HEK293T (cell line): Measurements from ENCODE around the gene CPA2.

Source experiments
- CTCF ChIA-PET: fragments of 350-600 bp; formaldehyde crosslinking; extraction: SDS; loops from one replicate; lab custom pipeline; 2021; ENCODE audit warnings: antibody characterized with exemption, inconsistent platforms; lab: Yijun Ruan, JAX
- POLR2A ChIA-PET: fragments of 350-600 bp; formaldehyde crosslinking; extraction: SDS; loops from one replicate; lab custom pipeline; 2020; ENCODE audit warnings: antibody characterized with exemption, inconsistent platforms; lab: Yijun Ruan, JAX
- DNase-seq: peaks from one replicate; pipeline ENCODE4 v3.0.0; 2012; ENCODE audit warnings: mixed read lengths; ENCODE audit errors: extremely low spot score
- ARNT ChIP-seq: fragments of 450-650 bp; IDR thresholded peaks from 2 replicates; pipeline ENCODE4 v1.6.1; 2017; ENCODE audit warnings: mild to moderate bottlenecking
- BHLHE40 ChIP-seq: fragments of 450-650 bp; IDR thresholded peaks from 2 replicates; pipeline ENCODE4 v1.6.1; 2016; ENCODE audit warnings: mild to moderate bottlenecking, moderate library complexity, borderline replicate concordance
- CTBP1 ChIP-seq: fragments of 450-650 bp; IDR thresholded peaks from 2 replicates; pipeline ENCODE4 v1.6.1; 2016; ENCODE audit warnings: borderline replicate concordance
- ELF4 ChIP-seq: fragments of 450-650 bp; IDR thresholded peaks from 2 replicates; pipeline ENCODE4 v1.6.1; 2017; ENCODE audit warnings: antibody characterized with exemption
- FOXA1 ChIP-seq: fragments of 450-650 bp; IDR thresholded peaks from 2 replicates; pipeline ENCODE4 v1.6.1; 2016; ENCODE audit warnings: mild to moderate bottlenecking
- FOXK2 ChIP-seq: fragments of 450-650 bp; IDR thresholded peaks from 2 replicates; pipeline ENCODE4 v1.6.1; 2016; ENCODE audit warnings: mild to moderate bottlenecking
- FOXM1 ChIP-seq: fragments of 450-650 bp; IDR thresholded peaks from 2 replicates; pipeline ENCODE4 v1.6.1; 2017; ENCODE audit warnings: mild to moderate bottlenecking, borderline replicate concordance
- HDGF ChIP-seq: fragments of 450-650 bp; IDR thresholded peaks from 2 replicates; pipeline ENCODE4 v1.6.1; 2017; ENCODE audit warnings: antibody characterized with exemption, borderline replicate concordance
- L3MBTL2 ChIP-seq: fragments of 450-650 bp; conservative IDR thresholded peaks from 2 replicates; pipeline ENCODE4 v1.6.1; 2016; ENCODE audit warnings: mild to moderate bottlenecking
- LEF1 ChIP-seq: fragments of 450-650 bp; IDR thresholded peaks from 2 replicates; pipeline ENCODE4 v1.6.1; 2017; ENCODE audit warnings: mild to moderate bottlenecking, borderline replicate concordance
- NFRKB ChIP-seq: fragments of 450-650 bp; IDR thresholded peaks from 2 replicates; pipeline ENCODE4 v1.6.1; 2016; ENCODE audit warnings: mild to moderate bottlenecking, moderate library complexity
- SP1 ChIP-seq: fragments of 450-650 bp; IDR thresholded peaks from 2 replicates; pipeline ENCODE4 v1.6.1; 2017
- SUZ12 ChIP-seq: fragments of 450-650 bp; IDR thresholded peaks from 2 replicates; pipeline ENCODE4 v1.6.1; 2016; ENCODE audit warnings: mild to moderate bottlenecking
- TARDBP ChIP-seq: fragments of 450-650 bp; IDR thresholded peaks from 2 replicates; pipeline ENCODE4 v1.6.1; 2016
- ZNF384 ChIP-seq: fragments of 450-650 bp; IDR thresholded peaks from 2 replicates; pipeline ENCODE4 v1.6.1; 2016
- TF ChIP-seq, protein P1 (sequence below): fragments of 450-650 bp; IDR thresholded peaks from 2 replicates; pipeline ENCODE4 v1.6.1; 2016

CPA2 gene

DNA sequence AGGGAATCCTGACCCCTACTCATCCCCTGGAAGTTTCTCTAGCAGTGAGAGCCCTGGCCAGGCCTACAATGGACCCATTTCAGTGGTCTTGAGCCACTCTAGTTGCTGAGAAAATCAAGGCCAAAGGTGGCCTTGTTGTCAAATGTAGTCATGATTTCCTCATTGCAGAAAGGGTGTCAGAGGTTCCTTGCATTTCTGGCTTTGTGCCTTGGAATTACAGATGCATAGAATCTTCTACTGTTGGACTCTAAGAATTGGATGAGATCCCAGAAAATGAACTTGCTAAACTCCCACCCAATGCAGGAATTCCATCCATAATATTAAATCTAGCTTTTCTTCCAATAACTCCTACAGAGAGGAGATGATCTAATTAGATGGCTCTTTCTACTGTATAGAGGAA is 12.2 kb downstream of the CPA2 start:
- CTCF ChIA-PET = interaction anchor here (0.9 kb wide), 1 partner anchor 13 kb away, joined by 3 read pairs; no protein-coding TSS in a partner anchor
- DNase-seq = no peak
- TF ChIP-seq NFRKB (no peak), LEF1 (no peak), FOXK2 (no peak), ZNF384 (no peak), ARNT (no peak), FOXA1 (no peak), HDGF (no peak), FOXM1 (no peak), CTBP1 (no peak)
- TF ChIP-seq, protein P1, sequence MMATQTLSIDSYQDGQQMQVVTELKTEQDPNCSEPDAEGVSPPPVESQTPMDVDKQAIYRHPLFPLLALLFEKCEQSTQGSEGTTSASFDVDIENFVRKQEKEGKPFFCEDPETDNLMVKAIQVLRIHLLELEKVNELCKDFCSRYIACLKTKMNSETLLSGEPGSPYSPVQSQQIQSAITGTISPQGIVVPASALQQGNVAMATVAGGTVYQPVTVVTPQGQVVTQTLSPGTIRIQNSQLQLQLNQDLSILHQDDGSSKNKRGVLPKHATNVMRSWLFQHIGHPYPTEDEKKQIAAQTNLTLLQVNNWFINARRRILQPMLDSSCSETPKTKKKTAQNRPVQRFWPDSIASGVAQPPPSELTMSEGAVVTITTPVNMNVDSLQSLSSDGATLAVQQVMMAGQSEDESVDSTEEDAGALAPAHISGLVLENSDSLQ = no peak
- POLR2A ChIA-PET = no interaction called here

DNA sequence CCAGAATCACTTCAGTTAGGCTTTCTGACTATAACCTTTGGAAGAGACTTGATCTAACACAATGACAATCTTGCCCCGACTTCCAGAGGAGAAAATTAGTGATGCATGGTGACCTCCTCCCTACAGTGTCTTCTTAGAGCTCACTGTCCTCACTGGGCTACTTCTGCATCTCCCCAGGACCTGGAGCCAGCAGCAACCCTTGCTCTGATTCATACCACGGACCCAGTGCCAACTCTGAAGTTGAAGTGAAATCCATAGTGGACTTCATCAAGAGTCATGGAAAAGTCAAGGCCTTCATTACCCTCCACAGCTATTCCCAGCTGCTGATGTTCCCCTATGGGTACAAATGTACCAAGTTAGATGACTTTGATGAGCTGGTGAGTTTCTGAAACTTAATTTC is 12.6 kb downstream of the CPA2 start:
- TF ChIP-seq, protein P1 = no peak
- TF ChIP-seq ELF4 = no peak
- TF ChIP-seq SUZ12 = no peak
- DNase-seq = no peak
- CTCF ChIA-PET = no interaction called here
- POLR2A ChIA-PET = no interaction called here

DNA sequence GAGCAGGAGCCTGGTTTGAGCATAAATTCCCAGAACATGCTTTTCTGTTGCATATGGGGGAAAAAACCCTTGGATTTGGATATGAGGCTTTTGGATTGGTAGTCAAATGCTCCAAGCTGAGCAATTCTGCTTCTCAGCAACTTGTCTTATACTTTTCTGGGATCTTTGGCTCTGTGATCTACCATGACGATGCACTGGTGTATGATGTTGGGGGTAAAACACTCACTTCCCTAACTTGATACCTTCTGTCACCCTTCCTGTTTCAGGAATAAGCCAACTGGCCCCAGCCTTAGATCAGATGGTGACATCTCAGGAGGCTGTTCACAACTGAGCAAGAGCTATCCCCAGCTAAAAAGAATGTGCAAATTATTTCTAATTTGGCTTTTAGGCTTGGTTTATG is 13.2 kb downstream of the CPA2 start:
- TF ChIP-seq FOXM1 (no peak), BHLHE40 (no peak), HDGF (no peak), SUZ12 (no peak), ZNF384 (no peak), NFRKB (no peak), FOXA1 (no peak), L3MBTL2 (no peak)
- no peak for DNase-seq
- ChIA-PET CTCF (no interaction called here), POLR2A (no interaction called here)

DNA sequence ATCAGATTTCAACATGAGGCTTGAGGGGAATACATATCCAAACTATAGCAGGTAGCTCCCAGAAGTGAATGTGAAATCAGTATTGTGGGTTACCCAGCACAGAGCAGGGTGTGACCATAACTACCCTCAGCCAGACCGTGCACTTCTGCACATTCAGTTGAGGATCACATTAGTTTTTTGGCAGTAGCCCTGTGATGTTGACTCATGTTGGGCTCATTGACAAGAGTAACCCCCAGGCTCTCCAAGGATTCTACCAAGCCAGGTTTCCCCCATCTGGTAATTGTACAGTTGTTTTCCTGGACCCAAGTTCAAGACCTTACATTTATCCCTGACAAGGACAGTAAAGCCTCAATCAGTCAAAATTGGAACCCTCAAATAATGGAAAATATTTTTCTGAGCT is 14.6 kb downstream of the CPA2 start:
- ChIA-PET POLR2A (no interaction called here), CTCF (no interaction called here)
- DNase-seq = no peak
- TF ChIP-seq FOXA1 (no peak), TARDBP (no peak), NFRKB (no peak), BHLHE40 (no peak), ZNF384 (no peak), FOXM1 (no peak), HDGF (no peak), CTBP1 (no peak), SP1 (no peak)
- TF ChIP-seq, protein P1 = no peak

DNA sequence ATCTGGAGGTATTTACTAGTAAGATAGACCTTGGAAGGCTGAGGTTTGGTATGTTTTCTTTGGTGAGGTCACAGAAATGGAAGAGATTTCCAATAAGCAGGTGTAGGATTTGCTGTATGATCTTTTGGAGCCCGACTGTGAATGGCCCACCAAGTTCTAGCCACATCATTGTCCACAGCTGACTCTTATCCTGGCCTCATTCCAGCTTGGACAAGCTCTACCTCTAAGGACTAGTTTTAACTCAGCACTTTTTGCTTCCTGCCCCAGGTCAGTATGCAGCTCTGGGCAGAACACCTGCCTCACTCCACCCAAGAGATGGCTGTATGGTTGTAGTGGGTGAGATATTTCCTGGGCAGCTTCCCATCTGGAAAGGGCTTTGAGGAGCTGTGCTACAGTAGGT is 20.2 kb downstream of the CPA2 start:
- ChIA-PET CTCF (no interaction called here), POLR2A (interaction anchor here (1.0 kb wide), 1 partner anchor 81 kb away, joined by 3 read pairs; the partner anchor contains the start of gene TMEM209)
- TF ChIP-seq LEF1 = no peak
- no peak for TF ChIP-seq NFRKB
- no peak for TF ChIP-seq FOXA1
- no peak for TF ChIP-seq ARNT
- no peak for TF ChIP-seq ZNF384
- TF ChIP-seq CTBP1 = no peak
- no peak for TF ChIP-seq HDGF
- TF ChIP-seq ELF4 = no peak
- TF ChIP-seq, protein P1 = no peak
- TF ChIP-seq SUZ12 = no peak
- TF ChIP-seq TARDBP = no peak
- DNase-seq = no peak

DNA sequence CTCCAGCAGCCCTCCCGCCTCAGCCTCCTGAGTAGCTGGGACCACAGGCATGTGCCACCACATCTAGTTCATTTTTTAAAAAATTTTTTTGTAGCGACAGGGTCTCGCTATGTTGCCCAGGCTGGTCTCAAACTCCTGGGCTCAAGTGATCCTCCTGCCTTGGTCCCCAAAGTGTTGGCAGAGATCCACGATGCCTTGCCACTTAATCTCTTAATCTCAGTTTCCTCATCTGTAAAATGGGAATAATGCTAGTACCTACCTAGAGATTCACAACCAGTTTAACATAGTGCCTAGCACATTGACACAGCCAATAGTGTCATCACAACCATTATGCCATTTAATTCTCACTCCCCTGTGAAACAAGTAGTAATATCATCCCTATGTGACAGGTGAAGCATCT is 21.5 kb downstream of the CPA2 start:
- CTCF ChIA-PET = no interaction called here
- no peak for TF ChIP-seq FOXA1
- no peak for TF ChIP-seq SUZ12
- TF ChIP-seq L3MBTL2 = no peak
- TF ChIP-seq FOXK2 = no peak
- TF ChIP-seq TARDBP = no peak
- TF ChIP-seq ZNF384 = no peak
- TF ChIP-seq LEF1 = no peak

DNA sequence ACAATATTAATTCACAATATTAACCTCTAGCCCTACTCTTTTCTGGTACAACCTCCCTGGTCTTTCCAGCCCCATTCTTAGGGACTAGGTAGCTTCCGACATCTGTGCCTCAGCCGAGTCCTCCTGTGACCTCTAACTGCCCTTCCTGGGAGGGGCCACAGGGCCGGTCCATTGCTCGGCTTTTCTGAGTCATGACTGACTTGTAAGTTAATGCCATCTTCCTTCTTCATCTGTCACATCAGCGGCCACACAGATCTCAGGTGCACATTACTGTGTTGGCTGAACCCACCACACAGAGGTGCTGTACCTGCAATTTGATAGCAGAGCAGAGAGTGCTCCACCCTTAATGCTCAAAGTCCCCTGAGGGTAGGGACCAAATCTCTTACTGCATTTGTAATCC is 22.2 kb downstream of the CPA2 start:
- POLR2A ChIA-PET = no interaction called here
- TF ChIP-seq NFRKB = no peak
- CTCF ChIA-PET = no interaction called here
- no peak for DNase-seq

More for the DNA sequence above, 21.5 kb downstream of the CPA2 start:
- DNase-seq = no peak
- POLR2A ChIA-PET = no interaction called here
